ENCODE measurements around the gene TNK2.

Gene TNK2

GRCh38 chr3:195867631-195868335 lies 40.6 kb downstream of the TNK2 start:
- Histone ChIP-seq H4K20me1 (ENCODE audit: insufficient read depth, low read length, poor library complexity, severe bottlenecking) (no peaks in the 10 kb centered on the region), H3K9me2 (replicated peaks; ENCODE audit: low read depth, low read length) (no peaks in the 10 kb centered on the region), H3K9ac (ENCODE audit: low read depth, low read length, poor library complexity, severe bottlenecking) (no peak overlapping the region), H3K36me3 (ENCODE audit: insufficient read depth, low read length) (peaks cover 42% of the 10 kb centered on the region; the same call in 1 of the 2 replicates), H3K4me1 (ENCODE audit: insufficient read depth, low read length, poor library complexity, severe bottlenecking) (no peaks in the 10 kb centered on the region), H3K9me3 (ENCODE audit: insufficient read depth, low read depth, low read length) (no peaks in the 10 kb centered on the region), H3K4me2 (ENCODE audit: low read depth, low read length, poor library complexity, severe bottlenecking) (no peak overlapping the region), H3K27me3 (ENCODE audit: insufficient read depth, low read length, poor library complexity, severe bottlenecking) (no peaks in the 10 kb centered on the region), H3K4me3 (ENCODE audit: low read length, poor library complexity, severe bottlenecking) (no peak overlapping the region), H3F3A (ENCODE audit: low read depth) (no peaks in the 10 kb centered on the region), H2AFZ (ENCODE audit: low read length) (no peak overlapping the region), H3K79me2 (ENCODE audit: insufficient read depth, low read length) (no peaks in the 10 kb centered on the region)
- TF ChIP-seq EZH2phosphoT487 (IDR thresholded peaks at IDR 0.05; ENCODE audit: borderline replicate concordance) (no peak), CTCF (conservative IDR thresholded peaks at IDR 0.05; ENCODE audit: low read length) (no peak)

- Histone ChIP-seq H3K27me3 (ENCODE audit: insufficient read depth, low read length, poor library complexity, severe bottlenecking) (no peaks in the 10 kb centered on the region), H3K9me2 (replicated peaks; ENCODE audit: low read depth, low read length) (no peaks in the 10 kb centered on the region), H4K20me1 (ENCODE audit: insufficient read depth, low read length, poor library complexity, severe bottlenecking) (no peaks in the 10 kb centered on the region), H3K9ac (ENCODE audit: low read depth, low read length, poor library complexity, severe bottlenecking) (no peak overlapping the region), H3K9me3 (ENCODE audit: insufficient read depth, low read depth, low read length) (no peaks in the 10 kb centered on the region), H3K79me2 (ENCODE audit: insufficient read depth, low read length) (no peaks in the 10 kb centered on the region), H3K36me3 (ENCODE audit: insufficient read depth, low read length) (peaks cover 35% of the 10 kb centered on the region; the same call in 1 of the 2 replicates), H3K4me2 (ENCODE audit: low read depth, low read length, poor library complexity, severe bottlenecking) (no peak overlapping the region), H2AFZ (ENCODE audit: low read length) (no peak overlapping the region), H3F3A (ENCODE audit: low read depth) (no peaks in the 10 kb centered on the region), H3K4me3 (ENCODE audit: low read length, poor library complexity, severe bottlenecking) (no peak overlapping the region), H3K4me1 (ENCODE audit: insufficient read depth, low read length, poor library complexity, severe bottlenecking) (no peaks in the 10 kb centered on the region)
- no peak for TF ChIP-seq EZH2phosphoT487 (IDR thresholded peaks at IDR 0.05; ENCODE audit: borderline replicate concordance)
Measured at GRCh38 chr3:195866686-195867511, 41.5 kb downstream of the TNK2 start.

- H3K27me3 ChIP-seq (ENCODE audit: insufficient read depth, low read length, poor library complexity, severe bottlenecking), result no peaks in the 10 kb centered on the region
- H3K9ac ChIP-seq (ENCODE audit: low read depth, low read length, poor library complexity, severe bottlenecking), result no peak overlapping the region
- H3K36me3 ChIP-seq (ENCODE audit: insufficient read depth, low read length), result peaks cover 25% of the 10 kb centered on the region; the same call in 1 of the 2 replicates
- H3F3A ChIP-seq (ENCODE audit: low read depth), result no peaks in the 10 kb centered on the region
- no peak for TF ChIP-seq CTCF (conservative IDR thresholded peaks at IDR 0.05; ENCODE audit: low read length)
- no peak for TF ChIP-seq EZH2phosphoT487 (IDR thresholded peaks at IDR 0.05; ENCODE audit: borderline replicate concordance)
- H3K9me3 ChIP-seq (ENCODE audit: insufficient read depth, low read depth, low read length), result no peaks in the 10 kb centered on the region
- H3K4me2 ChIP-seq (ENCODE audit: low read depth, low read length, poor library complexity, severe bottlenecking), result no peak overlapping the region
- no peaks in the 10 kb centered on the region for H4K20me1 ChIP-seq (ENCODE audit: insufficient read depth, low read length, poor library complexity, severe bottlenecking)
- no peak overlapping the region for H3K4me3 ChIP-seq (ENCODE audit: low read length, poor library complexity, severe bottlenecking)
- H3K4me1 ChIP-seq (ENCODE audit: insufficient read depth, low read length, poor library complexity, severe bottlenecking), result no peaks in the 10 kb centered on the region
- H2AFZ ChIP-seq (ENCODE audit: low read length), result no peak overlapping the region
- no peaks in the 10 kb centered on the region for H3K9me2 ChIP-seq (replicated peaks; ENCODE audit: low read depth, low read length)
- H3K79me2 ChIP-seq (ENCODE audit: insufficient read depth, low read length), result no peaks in the 10 kb centered on the region
Measured at GRCh38 chr3:195865752-195866151, 42.6 kb downstream of the TNK2 start.
